WTC11 (cell line): ENCODE results near the gene AGAP3. TPM values are rescaled to one million over a fixed set of nuclear protein-coding genes. Genes with fewer than 3 reads are reported as not detected.

Experiments used
- ATAC-seq: fragments of 200-7000 bp; cut with Tn5 transposase; 2 replicates; pipeline ENCODE4 v1.10.0; 2021; ENCODE audit warnings: mild to moderate bottlenecking, moderate library complexity
- CTCF ChIA-PET: fragments of 300-600 bp; sonication (Branson Sonifier 250); formaldehyde crosslinking; loops from one replicate; lab custom pipeline; 2021; ENCODE audit warnings: antibody characterized with exemption; lab: Charles Lee
- POLR2A ChIA-PET: fragments of 350-600 bp; sonication (Branson Sonifier 250); formaldehyde crosslinking; loops from one replicate; lab custom pipeline; 2021; ENCODE audit warnings: antibody characterized with exemption; lab: Charles Lee
- DNase-seq: peaks from one replicate; pipeline ENCODE4 v3.0.0; 2021; ENCODE audit warnings: low spot score
- H3K27ac Mint-ChIP-seq: 2 replicates; pipeline ENCODE4 v1.8.0; 2021; ENCODE audit warnings: mixed read lengths
- H3K27me3 Mint-ChIP-seq: 2 replicates; pipeline ENCODE4 v1.8.0; 2021; ENCODE audit warnings: low read depth, mild to moderate bottlenecking, moderate library complexity, mixed read lengths
- H3K36me3 Mint-ChIP-seq: 2 replicates; pipeline ENCODE4 v1.8.0; 2021; ENCODE audit warnings: mixed read lengths
- H3K4me1 Mint-ChIP-seq: 2 replicates; pipeline ENCODE4 v1.8.0; 2022; ENCODE audit warnings: mixed read lengths
- H3K4me3 Mint-ChIP-seq: 2 replicates; pipeline ENCODE4 v1.8.0; 2021; ENCODE audit warnings: mild to moderate bottlenecking, moderate library complexity, mixed read lengths
- H3K9me3 Mint-ChIP-seq: 2 replicates; pipeline ENCODE4 v1.8.0; 2021; ENCODE audit warnings: mixed read lengths
- GABPB1 ChIP-seq: sonication (generic); formaldehyde crosslinking; IDR thresholded peaks from 2 replicates; pipeline ENCODE4 v1.8.1; 2023; ENCODE audit warnings: mild to moderate bottlenecking, missing genetic modification reagents
- MYBL2 ChIP-seq: sonication (generic); formaldehyde crosslinking; IDR thresholded peaks from 2 replicates; pipeline ENCODE4 v1.8.1; 2023; ENCODE audit warnings: mild to moderate bottlenecking, moderate library complexity, missing genetic modification reagents
- STAT6 ChIP-seq: sonication (generic); formaldehyde crosslinking; conservative IDR thresholded peaks from 2 replicates; pipeline ENCODE4 v1.8.1; 2023; ENCODE audit warnings: mild to moderate bottlenecking, low read depth, missing genetic modification reagents, moderate library complexity
- TCF7 ChIP-seq: sonication (generic); formaldehyde crosslinking; IDR thresholded peaks from 2 replicates; pipeline ENCODE4 v1.8.0; 2022; ENCODE audit warnings: mild to moderate bottlenecking, low read depth, missing genetic modification reagents, moderate library complexity
- TP53 ChIP-seq: sonication (generic); formaldehyde crosslinking; IDR thresholded peaks from 2 replicates; pipeline ENCODE4 v1.8.1; 2023; ENCODE audit warnings: mild to moderate bottlenecking, missing genetic modification reagents
- ZNF532 ChIP-seq: fragments of 250-450 bp; sonication (Bioruptor Pico); IDR thresholded peaks from 2 replicates; pipeline ENCODE4 v1.9.0; 2021; ENCODE audit warnings: mild to moderate bottlenecking, borderline replicate concordance
- total RNA-seq: library from RNA; stranded (reverse); gene quantifications from 3 replicates; pipeline ENCODE4 v1.2.3, GENCODE V29; 2021
- TF ChIP-seq, protein P1 (sequence below): sonication (generic); formaldehyde crosslinking; IDR thresholded peaks from 2 replicates; pipeline ENCODE4 v1.8.0; 2023; ENCODE audit warnings: mild to moderate bottlenecking, missing genetic modification reagents
- TF ChIP-seq, protein P2 (sequence below): sonication (generic); formaldehyde crosslinking; IDR thresholded peaks from 2 replicates; pipeline ENCODE4 v1.8.0; 2023; ENCODE audit warnings: missing genetic modification reagents, mild to moderate bottlenecking, borderline replicate concordance
- TF ChIP-seq, protein P3 (sequence below): sonication (generic); formaldehyde crosslinking; IDR thresholded peaks from 2 replicates; pipeline ENCODE4 v1.8.0; 2023; ENCODE audit warnings: missing genetic modification reagents
- TF ChIP-seq, protein P4 (sequence below): fragments of 250-450 bp; sonication (Bioruptor Pico); IDR thresholded peaks from 2 replicates; pipeline ENCODE4 v1.8.0; 2021; ENCODE audit warnings: mild to moderate bottlenecking
- TF ChIP-seq, protein P5 (sequence below): fragments of 250-450 bp; sonication (Bioruptor Pico); IDR thresholded peaks from 2 replicates; pipeline ENCODE4 v2.1.2; 2022; ENCODE audit warnings: mild to moderate bottlenecking, moderate library complexity

The AGAP3 gene
- total RNA-seq, 1 experiment from 2014 or later = 163 TPM

DNA sequence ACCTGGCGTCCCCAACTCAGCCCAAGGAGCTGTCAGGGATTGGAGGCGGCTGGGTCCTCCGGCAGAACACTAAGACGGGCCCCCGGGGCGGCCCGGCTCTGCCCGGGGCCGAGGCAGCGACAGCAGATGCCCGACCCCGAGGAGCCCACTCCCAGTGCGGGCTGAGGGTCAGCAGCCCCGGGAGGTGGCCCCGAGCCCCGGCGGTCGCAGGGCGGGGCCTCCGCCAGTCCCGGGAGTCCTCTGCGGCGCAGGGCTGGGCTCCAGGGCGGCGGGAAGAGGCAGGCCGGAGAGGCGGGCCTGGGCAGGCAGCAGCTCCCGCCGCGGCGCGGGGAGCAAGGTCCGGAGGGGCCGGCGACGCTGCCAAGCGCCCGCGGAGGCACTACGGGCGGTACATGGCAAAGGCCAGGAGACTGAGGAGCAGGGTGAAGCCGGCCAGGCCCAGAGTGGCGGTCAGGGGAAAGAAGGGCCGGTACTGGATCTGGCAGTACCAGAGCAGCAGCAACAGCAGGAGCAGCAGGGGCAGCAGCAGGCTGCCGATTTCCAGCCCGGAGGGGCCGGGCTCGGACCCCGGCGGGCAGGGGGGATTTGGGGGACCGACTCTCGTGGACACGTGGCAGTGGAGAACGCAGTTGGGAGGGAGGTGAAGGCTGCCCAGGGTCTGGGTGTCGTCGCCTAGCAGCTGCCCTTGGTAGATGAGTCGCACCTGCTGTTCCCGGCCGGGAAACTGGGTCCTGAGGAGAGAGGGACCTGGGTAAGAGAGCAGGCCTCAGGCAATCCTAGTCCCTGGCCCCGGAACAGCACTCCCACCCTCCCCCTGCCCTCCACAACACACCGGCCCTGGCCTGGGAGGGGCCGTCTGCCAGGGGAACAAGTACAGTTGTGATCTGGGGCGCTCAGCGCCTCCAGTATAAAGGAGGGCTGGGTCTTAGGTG lies 4.8 kb upstream of the AGAP3 start (continued):
- TF ChIP-seq STAT6 (CRISPR knock-in tag) (no peak), TCF7 (no peak), MYBL2 (peak; percentile 6; the same call in 1 of the 2 replicates)
- TF ChIP-seq, protein P1, sequence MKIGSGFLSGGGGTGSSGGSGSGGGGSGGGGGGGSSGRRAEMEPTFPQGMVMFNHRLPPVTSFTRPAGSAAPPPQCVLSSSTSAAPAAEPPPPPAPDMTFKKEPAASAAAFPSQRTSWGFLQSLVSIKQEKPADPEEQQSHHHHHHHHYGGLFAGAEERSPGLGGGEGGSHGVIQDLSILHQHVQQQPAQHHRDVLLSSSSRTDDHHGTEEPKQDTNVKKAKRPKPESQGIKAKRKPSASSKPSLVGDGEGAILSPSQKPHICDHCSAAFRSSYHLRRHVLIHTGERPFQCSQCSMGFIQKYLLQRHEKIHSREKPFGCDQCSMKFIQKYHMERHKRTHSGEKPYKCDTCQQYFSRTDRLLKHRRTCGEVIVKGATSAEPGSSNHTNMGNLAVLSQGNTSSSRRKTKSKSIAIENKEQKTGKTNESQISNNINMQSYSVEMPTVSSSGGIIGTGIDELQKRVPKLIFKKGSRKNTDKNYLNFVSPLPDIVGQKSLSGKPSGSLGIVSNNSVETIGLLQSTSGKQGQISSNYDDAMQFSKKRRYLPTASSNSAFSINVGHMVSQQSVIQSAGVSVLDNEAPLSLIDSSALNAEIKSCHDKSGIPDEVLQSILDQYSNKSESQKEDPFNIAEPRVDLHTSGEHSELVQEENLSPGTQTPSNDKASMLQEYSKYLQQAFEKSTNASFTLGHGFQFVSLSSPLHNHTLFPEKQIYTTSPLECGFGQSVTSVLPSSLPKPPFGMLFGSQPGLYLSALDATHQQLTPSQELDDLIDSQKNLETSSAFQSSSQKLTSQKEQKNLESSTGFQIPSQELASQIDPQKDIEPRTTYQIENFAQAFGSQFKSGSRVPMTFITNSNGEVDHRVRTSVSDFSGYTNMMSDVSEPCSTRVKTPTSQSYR = no peak

- DNase-seq (no peak), ATAC-seq (no peak)
- Mint-ChIP-seq H3K9me3 (no peaks in the 10 kb centered on the region), H3K4me3 (peak overlapping the region; percentile 87), H3K36me3 (no peaks in the 10 kb centered on the region), H3K4me1 (peaks cover 34% of the 10 kb centered on the region), H3K27me3 (peaks cover 3% of the 10 kb centered on the region; the same call in 1 of the 2 replicates), H3K27ac (peak overlapping the region; percentile 63; the same call in 1 of the 2 replicates)
- TF ChIP-seq, protein P2, sequence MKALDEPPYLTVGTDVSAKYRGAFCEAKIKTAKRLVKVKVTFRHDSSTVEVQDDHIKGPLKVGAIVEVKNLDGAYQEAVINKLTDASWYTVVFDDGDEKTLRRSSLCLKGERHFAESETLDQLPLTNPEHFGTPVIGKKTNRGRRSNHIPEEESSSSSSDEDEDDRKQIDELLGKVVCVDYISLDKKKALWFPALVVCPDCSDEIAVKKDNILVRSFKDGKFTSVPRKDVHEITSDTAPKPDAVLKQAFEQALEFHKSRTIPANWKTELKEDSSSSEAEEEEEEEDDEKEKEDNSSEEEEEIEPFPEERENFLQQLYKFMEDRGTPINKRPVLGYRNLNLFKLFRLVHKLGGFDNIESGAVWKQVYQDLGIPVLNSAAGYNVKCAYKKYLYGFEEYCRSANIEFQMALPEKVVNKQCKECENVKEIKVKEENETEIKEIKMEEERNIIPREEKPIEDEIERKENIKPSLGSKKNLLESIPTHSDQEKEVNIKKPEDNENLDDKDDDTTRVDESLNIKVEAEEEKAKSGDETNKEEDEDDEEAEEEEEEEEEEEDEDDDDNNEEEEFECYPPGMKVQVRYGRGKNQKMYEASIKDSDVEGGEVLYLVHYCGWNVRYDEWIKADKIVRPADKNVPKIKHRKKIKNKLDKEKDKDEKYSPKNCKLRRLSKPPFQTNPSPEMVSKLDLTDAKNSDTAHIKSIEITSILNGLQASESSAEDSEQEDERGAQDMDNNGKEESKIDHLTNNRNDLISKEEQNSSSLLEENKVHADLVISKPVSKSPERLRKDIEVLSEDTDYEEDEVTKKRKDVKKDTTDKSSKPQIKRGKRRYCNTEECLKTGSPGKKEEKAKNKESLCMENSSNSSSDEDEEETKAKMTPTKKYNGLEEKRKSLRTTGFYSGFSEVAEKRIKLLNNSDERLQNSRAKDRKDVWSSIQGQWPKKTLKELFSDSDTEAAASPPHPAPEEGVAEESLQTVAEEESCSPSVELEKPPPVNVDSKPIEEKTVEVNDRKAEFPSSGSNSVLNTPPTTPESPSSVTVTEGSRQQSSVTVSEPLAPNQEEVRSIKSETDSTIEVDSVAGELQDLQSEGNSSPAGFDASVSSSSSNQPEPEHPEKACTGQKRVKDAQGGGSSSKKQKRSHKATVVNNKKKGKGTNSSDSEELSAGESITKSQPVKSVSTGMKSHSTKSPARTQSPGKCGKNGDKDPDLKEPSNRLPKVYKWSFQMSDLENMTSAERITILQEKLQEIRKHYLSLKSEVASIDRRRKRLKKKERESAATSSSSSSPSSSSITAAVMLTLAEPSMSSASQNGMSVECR = no peak
- TF ChIP-seq GABPB1 = no peak
- TF ChIP-seq, protein P3, sequence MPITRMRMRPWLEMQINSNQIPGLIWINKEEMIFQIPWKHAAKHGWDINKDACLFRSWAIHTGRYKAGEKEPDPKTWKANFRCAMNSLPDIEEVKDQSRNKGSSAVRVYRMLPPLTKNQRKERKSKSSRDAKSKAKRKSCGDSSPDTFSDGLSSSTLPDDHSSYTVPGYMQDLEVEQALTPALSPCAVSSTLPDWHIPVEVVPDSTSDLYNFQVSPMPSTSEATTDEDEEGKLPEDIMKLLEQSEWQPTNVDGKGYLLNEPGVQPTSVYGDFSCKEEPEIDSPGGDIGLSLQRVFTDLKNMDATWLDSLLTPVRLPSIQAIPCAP = no peak
- TF ChIP-seq, protein P4, sequence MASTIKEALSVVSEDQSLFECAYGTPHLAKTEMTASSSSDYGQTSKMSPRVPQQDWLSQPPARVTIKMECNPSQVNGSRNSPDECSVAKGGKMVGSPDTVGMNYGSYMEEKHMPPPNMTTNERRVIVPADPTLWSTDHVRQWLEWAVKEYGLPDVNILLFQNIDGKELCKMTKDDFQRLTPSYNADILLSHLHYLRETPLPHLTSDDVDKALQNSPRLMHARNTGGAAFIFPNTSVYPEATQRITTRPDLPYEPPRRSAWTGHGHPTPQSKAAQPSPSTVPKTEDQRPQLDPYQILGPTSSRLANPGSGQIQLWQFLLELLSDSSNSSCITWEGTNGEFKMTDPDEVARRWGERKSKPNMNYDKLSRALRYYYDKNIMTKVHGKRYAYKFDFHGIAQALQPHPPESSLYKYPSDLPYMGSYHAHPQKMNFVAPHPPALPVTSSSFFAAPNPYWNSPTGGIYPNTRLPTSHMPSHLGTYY (CRISPR knock-in tag) = no peak
- TF ChIP-seq, protein P5, sequence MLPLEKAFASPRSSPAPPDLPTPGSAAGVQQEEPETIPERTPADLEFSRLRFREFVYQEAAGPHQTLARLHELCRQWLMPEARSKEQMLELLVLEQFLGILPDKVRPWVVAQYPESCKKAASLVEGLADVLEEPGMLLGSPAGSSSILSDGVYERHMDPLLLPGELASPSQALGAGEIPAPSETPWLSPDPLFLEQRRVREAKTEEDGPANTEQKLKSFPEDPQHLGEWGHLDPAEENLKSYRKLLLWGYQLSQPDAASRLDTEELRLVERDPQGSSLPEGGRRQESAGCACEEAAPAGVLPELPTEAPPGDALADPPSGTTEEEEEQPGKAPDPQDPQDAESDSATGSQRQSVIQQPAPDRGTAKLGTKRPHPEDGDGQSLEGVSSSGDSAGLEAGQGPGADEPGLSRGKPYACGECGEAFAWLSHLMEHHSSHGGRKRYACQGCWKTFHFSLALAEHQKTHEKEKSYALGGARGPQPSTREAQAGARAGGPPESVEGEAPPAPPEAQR (CRISPR knock-in tag) = no peak
- TF ChIP-seq ZNF532 (CRISPR knock-in tag) = no peak
- no peak for TF ChIP-seq TP53
- ChIA-PET CTCF (interaction anchor here (0.9 to 1.9 kb wide), 8 partner anchors 14 to 73 kb away, joined by 3 to 5 read pairs (median 5); no protein-coding TSS in a partner anchor), POLR2A (interaction anchor here (1.9 kb wide), 1 partner anchor 20 kb away, joined by 7 read pairs; no protein-coding TSS in a partner anchor)
Measured at GRCh38 chr7:151082141-151083070, 3.9 kb upstream of the AGAP3 start.
